GM18909 (cell line): Measurements from ENCODE around the gene NPM3.

Experiments used
- ATAC-seq: cut with Tn5 transposase; IDR thresholded peaks from one replicate; pipeline ENCODE4 v1.9.1; 2021; ENCODE audit warnings: mild to moderate bottlenecking; ENCODE audit not compliant: unreplicated experiment, poor library complexity

NPM3 gene

GRCh38 chr10:101761226-101761625 lies 22.0 kb downstream of the NPM3 start:
- no peak for ATAC-seq

GRCh38 chr10:101760510-101760909 lies 22.7 kb downstream of the NPM3 start:
- no peak for ATAC-seq

GRCh38 chr10:101759309-101760247 lies 23.7 kb downstream of the NPM3 start:
- no peak for ATAC-seq

GRCh38 chr10:101758858-101759257 lies 24.4 kb downstream of the NPM3 start:
- ATAC-seq = no peak

- no peak for ATAC-seq
These were observed 31.0 kb downstream of the NPM3 start for GRCh38 chr10:101752241-101752640.

- ATAC-seq = no peak
These were observed 33.9 kb downstream of the NPM3 start for GRCh38 chr10:101749047-101750016.

- no peak for ATAC-seq
These were observed 34.8 kb downstream of the NPM3 start for GRCh38 chr10:101748496-101748895.

- no peak for ATAC-seq
These were observed 38.1 kb downstream of the NPM3 start for GRCh38 chr10:101745074-101745696.

GRCh38 chr10:101744267-101744666 lies 39.0 kb downstream of the NPM3 start:
- ATAC-seq = no peak

- ATAC-seq = no peak
These were observed 41.3 kb downstream of the NPM3 start for GRCh38 chr10:101741938-101742337.

GRCh38 chr10:101736666-101737065 lies 46.6 kb downstream of the NPM3 start:
- no peak for ATAC-seq

GRCh38 chr10:101732096-101732495 lies 51.1 kb downstream of the NPM3 start:
- ATAC-seq = no peak
